Activated CD4-positive, alpha-beta T cell treated with anti-CD3 and anti-CD28 coated beads for 36 hours (primary cell): ENCODE measurements around the gene EPC2. TPM values are rescaled to one million over a fixed set of nuclear protein-coding genes. Genes with fewer than 3 reads are reported as not detected.

Experiments used
- ATAC-seq: fragments of 200-7000 bp; cut with Tn5 transposase; one replicate; pipeline ENCODE4 v1.10.0; 2021; ENCODE audit warnings: mild to moderate bottlenecking, moderate library complexity
- CTCF ChIA-PET: fragments of 350-600 bp; sonication (Branson Sonifier 250); formaldehyde crosslinking; loops from one replicate; lab custom pipeline; 2021; ENCODE audit warnings: antibody characterized with exemption; lab: Charles Lee
- POLR2A ChIA-PET: fragments of 350-600 bp; sonication (Branson Sonifier 250); formaldehyde crosslinking; loops from one replicate; lab custom pipeline; 2021; ENCODE audit warnings: antibody characterized with exemption, inconsistent platforms; lab: Charles Lee
- DNase-seq: peaks from one replicate; pipeline ENCODE4 v3.0.0-alpha.2; 2020
- H3K27ac Mint-ChIP-seq: one replicate; pipeline ENCODE4 v1.8.0; 2021; ENCODE audit warnings: mixed read lengths
- H3K27me3 Mint-ChIP-seq: one replicate; pipeline ENCODE4 v1.8.0; 2021; ENCODE audit warnings: mixed read lengths
- H3K36me3 Mint-ChIP-seq: one replicate; pipeline ENCODE4 v1.8.0; 2021; ENCODE audit warnings: low read depth, mixed read lengths
- H3K4me1 Mint-ChIP-seq: one replicate; pipeline ENCODE4 v1.8.0; 2021; ENCODE audit warnings: mixed read lengths
- H3K4me3 Mint-ChIP-seq: one replicate; pipeline ENCODE4 v1.8.0; 2021; ENCODE audit warnings: mild to moderate bottlenecking, moderate library complexity, mixed read lengths
- H3K9me3 Mint-ChIP-seq: one replicate; pipeline ENCODE4 v1.8.0; 2021; ENCODE audit warnings: low read depth, mixed read lengths
- intact Hi-C, 2 experiments: fragments of 100-400 bp; cut with DNase I in 1 of 2; cut with micrococcal nuclease in 1 of 2; formaldehyde crosslinking; loops; one replicate each; pipeline versions ENCODE4 v1.14.2 to v1.15.1; 2022 to 2024; cut with DNase I, micrococcal nuclease
- total RNA-seq, 2 experiments: library from RNA; stranded (reverse); gene quantifications; one replicate each; pipeline ENCODE4 v1.2.3, GENCODE V29; 2021

EPC2 gene
- total RNA-seq, 2 experiments from 2014 or later, result 20.8 to 25.7 TPM

DNA sequence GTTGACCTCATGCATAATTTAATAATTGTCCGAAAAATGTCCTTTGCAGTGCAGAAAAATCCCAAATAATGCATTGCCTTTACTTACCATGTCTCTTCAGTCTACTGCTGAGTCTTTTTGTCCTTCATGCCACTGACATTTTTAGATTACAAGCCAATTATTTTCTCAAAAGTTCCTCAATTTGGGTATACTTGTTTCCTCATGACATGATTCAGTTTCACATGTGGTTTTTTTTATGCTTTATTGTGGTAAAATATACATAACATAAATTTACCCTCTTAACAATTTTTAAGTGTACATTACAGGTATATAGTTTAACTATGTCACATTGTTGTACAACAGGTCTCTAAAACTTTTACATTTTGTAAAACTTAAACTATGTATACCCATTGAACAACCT is 81.0 kb downstream of the EPC2 start:
- no peak overlapping the region for H3K27ac Mint-ChIP-seq
- peaks cover 62% of the 10 kb centered on the region for H3K4me1 Mint-ChIP-seq
- peaks cover 2% of the 10 kb centered on the region for H3K9me3 Mint-ChIP-seq
- CTCF ChIA-PET, result no interaction called here
- H3K4me3 Mint-ChIP-seq, result no peak overlapping the region
- intact Hi-C loops, result no loop called here
- no peaks in the 10 kb centered on the region for H3K27me3 Mint-ChIP-seq
- POLR2A ChIA-PET, result no interaction called here
- peaks cover 29% of the 10 kb centered on the region for H3K36me3 Mint-ChIP-seq
- DNase-seq (no peak), ATAC-seq (no peak)

DNA sequence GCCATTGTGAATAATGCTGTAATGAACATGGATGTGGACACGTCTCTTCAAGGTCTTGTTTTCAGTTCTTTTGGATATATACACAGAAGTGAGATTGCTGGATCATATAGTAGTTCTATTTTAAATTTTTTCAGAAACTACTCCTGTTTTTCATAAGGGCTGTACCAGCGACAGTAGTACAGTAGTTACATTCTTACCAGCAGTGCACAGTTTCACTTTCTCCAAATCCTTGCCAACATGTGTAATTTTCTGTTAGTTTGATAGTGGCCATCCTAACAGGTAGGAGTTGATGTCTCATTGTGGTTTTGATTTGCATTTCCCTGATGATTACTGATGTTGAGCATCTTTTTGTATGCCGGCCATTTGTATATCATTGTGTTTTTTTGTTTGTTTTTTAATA is 81.7 kb downstream of the EPC2 start:
- peaks cover 30% of the 10 kb centered on the region for H3K36me3 Mint-ChIP-seq
- H3K27me3 Mint-ChIP-seq, result no peaks in the 10 kb centered on the region
- no peak overlapping the region for H3K4me3 Mint-ChIP-seq
- H3K9me3 Mint-ChIP-seq, result peaks cover 2% of the 10 kb centered on the region
- ATAC-seq (peak; percentile 73), DNase-seq (no peak)
- intact Hi-C loops, result no loop called here
- ChIA-PET CTCF (no interaction called here), POLR2A (no interaction called here)
- H3K4me1 Mint-ChIP-seq, result peaks cover 59% of the 10 kb centered on the region
- H3K27ac Mint-ChIP-seq, result peak overlapping the region; percentile 14

DNA sequence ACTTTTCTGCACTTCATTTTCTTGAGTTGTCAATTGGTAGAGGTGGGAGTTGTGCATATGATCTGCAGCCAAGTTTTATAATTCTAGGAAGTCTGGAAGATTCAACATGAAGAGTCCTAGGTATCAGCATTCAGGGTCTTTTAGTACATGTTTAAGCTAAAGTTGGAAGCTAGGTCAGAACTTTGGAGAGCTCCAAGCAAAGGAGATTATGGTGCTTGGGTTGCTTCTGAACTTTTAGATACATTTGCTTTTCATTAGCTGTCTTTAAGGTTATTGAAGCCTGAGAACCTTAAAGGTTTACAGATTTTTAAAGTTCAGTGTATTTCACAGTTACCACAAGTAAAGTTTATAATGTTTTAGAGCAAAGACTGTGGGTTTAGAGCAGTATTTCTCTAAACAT is 85.5 kb downstream of the EPC2 start:
- Mint-ChIP-seq H3K4me1 (peaks cover 36% of the 10 kb centered on the region), H3K9me3 (peaks cover 2% of the 10 kb centered on the region), H3K4me3 (no peak overlapping the region), H3K27ac (no peak overlapping the region), H3K27me3 (no peaks in the 10 kb centered on the region), H3K36me3 (peaks cover 25% of the 10 kb centered on the region)
- ChIA-PET CTCF (no interaction called here), POLR2A (no interaction called here)
- ATAC-seq, result no peak
- intact Hi-C loops, result no loop called here
- DNase-seq, result no peak

DNA sequence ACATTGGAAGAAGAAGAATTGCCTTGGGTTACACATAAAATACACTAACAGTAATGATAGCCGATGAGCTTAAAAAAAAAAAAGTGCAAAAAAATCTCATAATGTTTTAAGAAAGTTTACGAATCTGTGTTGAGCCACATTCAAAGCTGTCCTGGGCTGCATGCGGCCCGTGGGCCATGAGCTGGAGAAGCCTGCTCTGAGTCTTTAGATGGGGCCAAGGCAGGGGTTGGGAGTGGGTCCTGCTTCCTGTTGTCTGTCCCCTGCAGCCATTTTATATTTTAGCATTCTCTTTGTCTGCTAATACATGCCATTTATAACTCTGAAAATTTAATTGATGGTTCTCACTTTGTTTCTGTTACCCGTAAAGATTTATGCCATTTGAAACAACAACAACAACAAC is 93.2 kb downstream of the EPC2 start:
- intact Hi-C loops, result no loop called here
- Mint-ChIP-seq H3K4me3 (no peak overlapping the region), H3K27ac (no peak overlapping the region), H3K27me3 (no peaks in the 10 kb centered on the region), H3K9me3 (no peaks in the 10 kb centered on the region), H3K36me3 (no peaks in the 10 kb centered on the region), H3K4me1 (peaks cover 45% of the 10 kb centered on the region)
- ChIA-PET CTCF (interaction anchor here (1.0 kb wide), 1 partner anchor 25 kb away, joined by 4 read pairs; no protein-coding TSS in a partner anchor), POLR2A (no interaction called here)
- DNase-seq (no peak), ATAC-seq (no peak)

DNA sequence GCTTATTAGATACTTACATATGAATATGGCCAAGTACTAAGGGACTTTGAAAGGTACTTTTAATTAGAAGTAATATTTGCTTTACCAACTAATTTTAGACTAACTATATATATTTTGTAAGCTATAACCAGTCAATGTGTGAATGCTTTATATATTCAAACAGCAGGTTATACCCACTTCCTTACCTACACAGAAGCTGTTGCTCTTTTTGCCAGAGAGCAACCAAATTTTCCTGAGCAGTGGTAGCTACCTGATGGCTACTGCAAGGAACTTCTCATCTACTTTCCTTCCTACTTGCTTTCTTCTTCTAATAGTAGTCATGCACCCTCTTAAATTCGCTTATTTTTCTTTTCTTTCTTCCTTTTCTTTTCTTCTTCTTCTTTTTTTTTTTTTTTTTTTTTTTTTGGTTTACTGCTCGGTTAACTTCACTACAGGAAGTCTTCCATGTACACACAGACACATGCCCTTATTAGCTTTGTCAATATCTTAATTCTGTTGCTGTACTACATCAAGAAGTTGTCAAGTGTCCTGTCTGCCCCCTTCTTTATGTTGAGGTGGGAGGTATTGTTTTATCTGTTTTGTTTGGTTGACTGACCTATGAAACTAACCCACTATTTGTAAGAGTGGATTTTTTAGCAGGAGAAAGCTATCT is 95.0 kb downstream of the EPC2 start:
- ATAC-seq, result no peak
- Mint-ChIP-seq H3K27ac (no peak overlapping the region), H3K9me3 (no peaks in the 10 kb centered on the region), H3K27me3 (no peaks in the 10 kb centered on the region), H3K4me1 (peaks cover 53% of the 10 kb centered on the region), H3K36me3 (peaks cover 3% of the 10 kb centered on the region), H3K4me3 (no peak overlapping the region)
- ChIA-PET CTCF (interaction anchor here (0.6 to 1.6 kb wide), 4 partner anchors 14 to 798 kb away, joined by 3 to 5 read pairs (median 3); no protein-coding TSS in a partner anchor), POLR2A (interaction anchor here (0.6 kb wide), 1 partner anchor 212 kb away, joined by 5 read pairs; no protein-coding TSS in a partner anchor)
- DNase-seq, result no peak
- intact Hi-C loops, result no loop called here

DNA sequence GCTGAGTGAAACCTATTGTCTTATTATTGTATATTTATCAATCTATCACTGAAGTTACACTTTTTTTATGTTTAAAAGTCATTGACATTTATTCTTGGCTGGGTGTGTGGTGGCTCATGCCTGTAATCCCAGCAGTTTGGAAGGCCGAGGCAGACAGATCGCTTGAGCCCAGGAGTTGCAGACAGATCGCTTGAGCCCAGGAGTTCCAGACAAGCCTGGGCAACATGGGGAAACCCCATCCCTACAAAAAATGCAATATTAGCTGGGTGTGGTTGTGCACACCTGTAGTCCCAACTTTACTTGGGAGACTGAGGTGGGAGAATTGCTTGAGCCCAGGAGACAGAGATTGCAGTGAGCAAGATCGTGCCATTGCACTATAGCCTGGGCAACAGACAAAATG is 97.8 kb downstream of the EPC2 start:
- ATAC-seq (no peak), DNase-seq (no peak)
- Mint-ChIP-seq H3K27me3 (no peaks in the 10 kb centered on the region), H3K4me1 (peaks cover 61% of the 10 kb centered on the region), H3K4me3 (no peak overlapping the region), H3K9me3 (no peaks in the 10 kb centered on the region), H3K36me3 (peaks cover 8% of the 10 kb centered on the region), H3K27ac (no peak overlapping the region)
- CTCF ChIA-PET, result no interaction called here
- intact Hi-C loops, result no loop called here
- POLR2A ChIA-PET, result no interaction called here

DNA sequence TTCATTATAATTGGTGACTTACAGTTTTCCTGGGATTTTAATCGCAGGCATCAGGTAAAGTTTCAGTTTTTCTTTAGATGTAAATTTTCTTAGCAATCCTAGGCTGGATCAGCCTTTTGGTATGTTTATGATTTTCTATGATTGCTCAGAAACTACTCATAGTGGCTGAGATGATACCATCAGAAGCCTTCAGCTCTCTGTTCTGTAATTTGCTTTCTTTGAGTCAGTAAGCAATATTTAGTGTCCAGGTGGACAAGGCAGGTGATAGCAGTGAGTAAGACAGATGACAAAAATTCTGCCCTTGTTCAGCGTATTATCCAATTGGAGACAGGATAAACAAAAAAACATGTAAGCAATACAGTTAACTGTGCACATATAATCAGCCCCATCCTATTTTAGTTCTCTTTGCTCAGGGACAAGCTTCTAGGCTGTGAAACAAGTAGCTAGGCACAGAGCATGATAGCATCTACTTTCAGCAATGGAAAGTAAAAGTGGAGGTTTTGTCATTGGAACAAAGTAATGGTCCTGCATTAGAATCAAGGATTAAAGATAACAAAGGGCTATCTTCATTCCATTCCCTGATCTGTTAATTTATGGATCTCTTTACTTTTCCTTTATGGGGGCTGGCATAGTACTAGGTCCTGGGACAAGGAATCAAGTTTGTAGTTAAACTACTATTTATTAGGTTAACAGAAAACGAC is 100.8 kb downstream of the EPC2 start:
- no peak overlapping the region for H3K27ac Mint-ChIP-seq
- ChIA-PET POLR2A (interaction anchor here (0.5 kb wide), 1 partner anchor 21 kb away, joined by 3 read pairs; no protein-coding TSS in a partner anchor), CTCF (interaction anchor here (0.6 kb wide), 1 partner anchor 43 kb away, joined by 3 read pairs; no protein-coding TSS in a partner anchor)
- DNase-seq (no peak), ATAC-seq (peak; percentile 66)
- no peaks in the 10 kb centered on the region for H3K9me3 Mint-ChIP-seq
- peaks cover 14% of the 10 kb centered on the region for H3K36me3 Mint-ChIP-seq
- intact Hi-C loops, result no loop called here
- peaks cover 45% of the 10 kb centered on the region for H3K4me1 Mint-ChIP-seq
- no peaks in the 10 kb centered on the region for H3K27me3 Mint-ChIP-seq
- no peak overlapping the region for H3K4me3 Mint-ChIP-seq

DNA sequence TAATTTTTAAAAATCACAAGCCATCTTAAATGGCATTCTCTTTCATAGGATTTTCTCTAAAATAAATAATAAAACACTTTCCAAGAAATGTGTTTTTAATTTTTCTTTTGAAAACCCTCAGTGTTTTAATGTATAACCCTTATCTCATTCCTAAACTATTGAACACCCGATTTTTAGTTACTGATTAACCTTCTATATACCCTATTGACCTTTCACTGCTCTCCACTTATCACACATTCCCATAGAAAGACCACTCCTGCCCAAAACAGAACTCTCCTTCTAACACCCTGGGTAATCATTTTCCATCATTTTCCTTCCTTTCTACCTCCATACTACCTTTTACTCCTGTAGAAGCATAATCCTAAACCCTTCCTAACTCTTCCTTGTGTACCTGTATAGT is 102.4 kb downstream of the EPC2 start:
- Mint-ChIP-seq H3K9me3 (no peaks in the 10 kb centered on the region), H3K27me3 (no peaks in the 10 kb centered on the region), H3K27ac (no peak overlapping the region), H3K4me3 (no peak overlapping the region), H3K36me3 (peaks cover 16% of the 10 kb centered on the region), H3K4me1 (peaks cover 35% of the 10 kb centered on the region)
- POLR2A ChIA-PET, result no interaction called here
- ATAC-seq (no peak), DNase-seq (no peak)
- CTCF ChIA-PET, result no interaction called here
- intact Hi-C loops, result no loop called here

DNA sequence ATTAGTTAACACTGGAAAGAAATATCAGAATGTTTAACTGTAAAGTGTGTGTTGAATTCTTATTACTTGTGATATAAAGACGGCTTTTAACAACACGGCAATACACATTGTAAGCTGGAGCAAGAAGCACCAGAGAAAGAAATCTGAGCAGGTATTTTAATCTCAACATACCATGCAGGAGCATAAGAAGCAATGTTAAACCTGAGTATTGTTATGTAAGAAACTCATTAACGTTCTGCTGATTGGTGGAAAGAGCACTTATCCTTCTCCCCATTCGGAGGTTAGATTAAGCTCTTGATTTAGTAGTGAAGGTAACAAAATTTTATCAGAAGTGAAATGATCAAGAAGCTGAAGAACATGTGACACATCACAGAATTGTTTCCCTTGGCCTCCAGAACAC is 107.4 kb downstream of the EPC2 start:
- ATAC-seq, result no peak
- CTCF ChIA-PET, result interaction anchor here (0.6 to 1.1 kb wide), 3 partner anchors 243 to 868 kb away, joined by 3 read pairs; no protein-coding TSS in a partner anchor
- no peak overlapping the region for H3K27ac Mint-ChIP-seq
- POLR2A ChIA-PET, result no interaction called here
- DNase-seq, result no peak
- H3K4me3 Mint-ChIP-seq, result no peak overlapping the region
- intact Hi-C loops, result no loop called here
- peaks cover 20% of the 10 kb centered on the region for H3K4me1 Mint-ChIP-seq
- no peaks in the 10 kb centered on the region for H3K27me3 Mint-ChIP-seq
- H3K36me3 Mint-ChIP-seq, result peaks cover 26% of the 10 kb centered on the region
- H3K9me3 Mint-ChIP-seq, result no peaks in the 10 kb centered on the region

DNA sequence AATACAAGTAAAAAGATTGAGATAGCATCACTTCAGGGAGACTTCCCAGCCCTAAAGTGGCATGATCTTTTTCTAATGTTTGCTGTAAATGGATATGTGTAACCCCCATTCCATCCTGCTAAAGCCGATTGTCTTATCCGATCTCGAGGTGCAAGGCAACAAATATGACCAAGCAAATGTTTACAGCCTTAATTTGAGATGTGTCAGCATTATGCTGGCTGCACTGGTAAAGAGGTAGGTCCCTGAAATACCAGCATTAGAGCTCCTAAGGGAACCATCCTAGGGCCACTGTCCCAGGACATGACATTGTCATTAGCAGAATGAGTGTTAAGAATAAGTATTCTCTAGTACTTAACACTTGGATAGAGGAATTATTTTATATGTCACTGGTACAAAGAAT is 108.4 kb downstream of the EPC2 start:
- ATAC-seq (no peak), DNase-seq (no peak)
- H3K36me3 Mint-ChIP-seq, result peaks cover 21% of the 10 kb centered on the region
- no peak overlapping the region for H3K4me3 Mint-ChIP-seq
- intact Hi-C loops, result no loop called here
- no peak overlapping the region for H3K27ac Mint-ChIP-seq
- no peaks in the 10 kb centered on the region for H3K27me3 Mint-ChIP-seq
- CTCF ChIA-PET, result no interaction called here
- POLR2A ChIA-PET, result no interaction called here
- no peaks in the 10 kb centered on the region for H3K9me3 Mint-ChIP-seq
- H3K4me1 Mint-ChIP-seq, result peaks cover 13% of the 10 kb centered on the region

DNA sequence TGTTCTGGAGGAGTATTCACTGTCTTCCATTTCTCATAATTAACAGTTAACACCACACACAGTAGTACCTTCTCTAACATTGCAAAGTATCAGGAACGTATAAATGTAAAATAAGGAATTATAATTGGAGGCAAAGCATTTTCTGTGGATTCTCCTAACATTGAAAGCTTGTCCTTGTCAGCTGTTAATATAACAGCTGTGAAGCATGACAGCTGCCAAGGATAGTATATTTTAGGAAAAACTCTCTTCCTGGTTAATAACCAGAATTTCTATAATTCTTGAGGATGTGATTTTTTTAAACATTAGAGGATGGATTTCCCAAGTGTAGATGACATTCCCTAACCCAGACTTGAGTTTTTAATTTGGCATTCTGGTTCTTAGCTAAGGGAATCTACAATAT is 110.3 kb downstream of the EPC2 start:
- no peak for ATAC-seq
- ChIA-PET CTCF (interaction anchor here (1.3 kb wide), 1 partner anchor 12 kb away, joined by 4 read pairs; no protein-coding TSS in a partner anchor), POLR2A (no interaction called here)
- H3K27ac Mint-ChIP-seq, result no peak overlapping the region
- H3K4me3 Mint-ChIP-seq, result no peak overlapping the region
- H3K27me3 Mint-ChIP-seq, result no peaks in the 10 kb centered on the region
- H3K9me3 Mint-ChIP-seq, result no peaks in the 10 kb centered on the region
- DNase-seq, result no peak
- intact Hi-C loops, result no loop called here
- peaks cover 14% of the 10 kb centered on the region for H3K4me1 Mint-ChIP-seq
- peaks cover 24% of the 10 kb centered on the region for H3K36me3 Mint-ChIP-seq
